Fibroblast of lung (primary cell): Measurements from ENCODE around the gene NHS. TPM values are rescaled to one million over a fixed set of nuclear protein-coding genes. Genes with fewer than 3 reads are reported as not detected.

Source experiments
- DNase-seq, 2 donors: peaks; one replicate each; pipeline versions ENCODE4 v3.0.0 to v3.0.0-alpha.2; 2010; ENCODE audit warnings: low read depth in 2 of 2
- H2AFZ ChIP-seq: 2 replicates; pipeline ENCODE4 v1.5.1; 2012; ENCODE audit warnings: low read length, control low read depth, inconsistent platforms
- H3K27ac ChIP-seq: 2 replicates; pipeline ENCODE4 v1.5.1; 2011; ENCODE audit warnings: low read length, control low read depth; ENCODE audit not compliant: insufficient read depth
- H3K27me3 ChIP-seq: 2 replicates; pipeline ENCODE4 v1.5.1; 2011; ENCODE audit warnings: mild to moderate bottlenecking, low read length; ENCODE audit not compliant: control insufficient read depth, insufficient read depth
- H3K36me3 ChIP-seq: 2 replicates; pipeline ENCODE4 v1.5.1; 2011; ENCODE audit warnings: low read length; ENCODE audit not compliant: control insufficient read depth, insufficient read depth
- H3K4me1 ChIP-seq: 2 replicates; pipeline ENCODE4 v1.5.1; 2011; ENCODE audit warnings: low read length; ENCODE audit not compliant: control insufficient read depth, insufficient read depth; ENCODE audit errors: extremely low read depth
- H3K4me2 ChIP-seq: 2 replicates; pipeline ENCODE4 v1.5.1; 2011; ENCODE audit warnings: low read length, control low read depth; ENCODE audit not compliant: insufficient read depth; ENCODE audit errors: extremely low read depth
- H3K4me3 ChIP-seq, 4 experiments: fragments of 200-600 bp in 1 of 4; sonication (generic) in 1 of 4; replicated peaks in 1 of 4; 2 replicates each; pipeline ENCODE4 v1.5.1; 2011 to 2016; ENCODE audit warnings: low read length in 4 of 4, low read depth in 3 of 4, mild to moderate bottlenecking in 3 of 4, control low read depth in 2 of 4, inconsistent platforms in 1 of 4, mixed read lengths in 1 of 4; ENCODE audit not compliant: insufficient read depth in 1 of 4; ENCODE audit errors: control extremely low read depth in 1 of 4
- H3K79me2 ChIP-seq: 2 replicates; pipeline ENCODE4 v1.5.1; 2012; ENCODE audit warnings: mild to moderate bottlenecking, low read length, inconsistent platforms; ENCODE audit not compliant: control insufficient read depth, insufficient read depth
- H3K9ac ChIP-seq: 2 replicates; pipeline ENCODE4 v1.5.1; 2011; ENCODE audit warnings: mild to moderate bottlenecking, low read length, control low read depth; ENCODE audit not compliant: insufficient read depth
- H3K9me3 ChIP-seq: 2 replicates; pipeline ENCODE4 v1.5.1; 2012; ENCODE audit warnings: low read depth, low read length; ENCODE audit not compliant: control insufficient read depth, insufficient read depth
- H4K20me1 ChIP-seq: 2 replicates; pipeline ENCODE4 v1.5.1; 2011; ENCODE audit warnings: low read length; ENCODE audit not compliant: control insufficient read depth, insufficient read depth; ENCODE audit errors: extremely low read depth
- CTCF ChIP-seq, 2 donors: IDR thresholded peaks in 1 of 2; conservative IDR thresholded peaks in 1 of 2; 1 replicate in 1 of 2; 2 replicates in 1 of 2; pipeline ENCODE4 v1.5.1; 2011 to 2012; ENCODE audit warnings: low read length in 2 of 2, control low read depth in 1 of 2, inconsistent platforms in 1 of 2, low read depth in 1 of 2, mild to moderate bottlenecking in 1 of 2
- EZH2 ChIP-seq: IDR thresholded peaks from 2 replicates; pipeline ENCODE4 v1.5.1; 2012; ENCODE audit warnings: low read length, control low read depth, mild to moderate bottlenecking; ENCODE audit errors: missing control alignments
- polyA plus RNA-seq, 2 donors: library from polyadenylated mRNA; depleted of rRNA in 1 of 2; stranded (reverse) in 1 of 2; unstranded in 1 of 2; fragments of >200 nt; gene quantifications; 2 replicates each; pipeline ENCODE4 v1.2.1, GENCODE V29; 2011 to 2012; ENCODE audit warnings: missing spikeins in 1 of 2
- total RNA-seq: library from RNA; depleted of rRNA; stranded (reverse); fragments of >200 nt; gene quantifications from 2 replicates; pipeline ENCODE4 v1.2.1, GENCODE V29; 2014

The NHS gene
- total and polyA plus RNA-seq, 2 donors (not counting 1 experiment from before 2014, with no cell fraction given) = 1.4 to 3.8 TPM

GRCh38 chrX:17542123-17542522 is 167.1 kb downstream of the NHS start:
- no peaks in the 10 kb centered on the region for H4K20me1 ChIP-seq

DNA sequence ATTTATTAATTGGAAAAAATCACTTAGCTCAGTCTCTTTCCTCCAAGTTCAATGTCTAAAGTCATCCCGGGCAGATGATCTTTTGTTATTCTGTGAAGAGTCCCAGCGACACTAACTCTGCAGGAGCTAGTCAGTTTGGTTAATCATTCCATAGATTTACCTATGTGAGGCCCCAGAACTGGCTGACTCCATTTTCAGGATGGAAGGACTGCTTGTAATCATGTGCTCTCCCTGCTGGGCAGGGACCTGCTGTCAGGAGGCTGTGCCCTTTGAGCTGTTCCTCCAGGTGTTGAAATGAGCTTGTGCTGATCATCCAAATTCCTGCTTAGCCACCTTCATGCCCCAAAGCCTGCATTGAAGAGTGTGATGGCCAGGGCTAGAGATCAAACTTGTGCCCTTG is 169.8 kb downstream of the NHS start:
- no peak overlapping the region for H2AFZ ChIP-seq
- H3K4me3 ChIP-seq = no peak overlapping the region
- no peaks in the 10 kb centered on the region for H3K36me3 ChIP-seq
- no peaks in the 10 kb centered on the region for H3K9me3 ChIP-seq
- no peaks in the 10 kb centered on the region for H3K79me2 ChIP-seq
- TF ChIP-seq CTCF (conservative IDR thresholded peaks at IDR 0.05 in 1 of 2, IDR thresholded peaks at IDR 0.05 in 1 of 2; ENCODE audit: low read depth in 1 of 2, low read length in 2 of 2) = no peak
- TF ChIP-seq EZH2 = no peak
- H3K4me1 ChIP-seq = no peaks in the 10 kb centered on the region
- H3K4me2 ChIP-seq = no peak overlapping the region
- H3K27ac ChIP-seq = no peak overlapping the region
- H4K20me1 ChIP-seq = no peaks in the 10 kb centered on the region
- no peak overlapping the region for H3K9ac ChIP-seq
- no peak for DNase-seq
- H3K27me3 ChIP-seq = no peaks in the 10 kb centered on the region

More at GRCh38 chrX:17542123-17542522, 167.1 kb downstream of the NHS start:
- DNase-seq = no peak
- Histone ChIP-seq H3K27ac (no peak overlapping the region), H3K36me3 (no peaks in the 10 kb centered on the region), H3K79me2 (no peaks in the 10 kb centered on the region), H3K4me2 (no peak overlapping the region), H2AFZ (no peak overlapping the region), H3K4me1 (no peaks in the 10 kb centered on the region), H3K9me3 (no peaks in the 10 kb centered on the region), H3K9ac (no peak overlapping the region), H3K27me3 (no peaks in the 10 kb centered on the region), H3K4me3 (no peak overlapping the region)
- no peak for TF ChIP-seq EZH2
- TF ChIP-seq CTCF (conservative IDR thresholded peaks at IDR 0.05 in 1 of 2, IDR thresholded peaks at IDR 0.05 in 1 of 2; ENCODE audit: low read depth in 1 of 2, low read length in 2 of 2) = no peak

- no peak for TF ChIP-seq CTCF (conservative IDR thresholded peaks at IDR 0.05 in 1 of 2, IDR thresholded peaks at IDR 0.05 in 1 of 2; ENCODE audit: low read depth in 1 of 2, low read length in 2 of 2)
- no peak for TF ChIP-seq EZH2
These were observed 171.4 kb downstream of the NHS start for GRCh38 chrX:17546356-17546755.

More at GRCh38 chrX:17546356-17546755, 171.4 kb downstream of the NHS start:
- Histone ChIP-seq H3K27ac (no peak overlapping the region), H3K4me2 (no peak overlapping the region), H3K27me3 (no peaks in the 10 kb centered on the region), H3K79me2 (no peaks in the 10 kb centered on the region), H4K20me1 (no peaks in the 10 kb centered on the region), H3K36me3 (no peaks in the 10 kb centered on the region), H3K9me3 (no peaks in the 10 kb centered on the region), H3K4me1 (no peaks in the 10 kb centered on the region), H3K4me3 (no peak overlapping the region), H3K9ac (no peak overlapping the region), H2AFZ (no peak overlapping the region)
- no peak for DNase-seq
